Gastrocnemius medialis (tissue), 4 donors: ENCODE data around the gene ARHGAP32. TPM values are rescaled to one million over a fixed set of nuclear protein-coding genes. Genes with fewer than 3 reads are reported as not detected.

Source experiments
- ATAC-seq, 2 donors: fragments of 150-250 bp; one replicate each; pipeline ENCODE4 v1.9.1; 2016
- DNase-seq, 2 donors: peaks; one replicate each; pipeline ENCODE4 v3.0.0-alpha.2; 2019
- H3K27ac ChIP-seq, 4 donors: fragments of 200-600 bp; sonication (generic); 1 replicate in 1 of 4; 2 replicates in 3 of 4; pipeline ENCODE4 v1.5.1; 2016 to 2018; ENCODE audit warnings: mild to moderate bottlenecking in 2 of 4, moderate library complexity in 1 of 4
- H3K27me3 ChIP-seq, 3 donors: fragments of 200-600 bp; sonication (generic) in 2 of 3; 1 replicate in 1 of 3; 2 replicates in 2 of 3; pipeline versions ENCODE4 v1.5.1 to v1.6.0; 2016 to 2019; ENCODE audit warnings: mild to moderate bottlenecking in 1 of 3, moderate library complexity in 1 of 3
- H3K36me3 ChIP-seq, 2 donors: fragments of 200-600 bp; sonication (generic) in 1 of 2; one replicate each; pipeline ENCODE4 v1.5.1; 2017 to 2018
- H3K4me1 ChIP-seq, 2 donors: fragments of 200-600 bp; sonication (generic) in 1 of 2; one replicate each; pipeline ENCODE4 v1.5.1; 2016 to 2017; ENCODE audit warnings: mild to moderate bottlenecking in 2 of 2
- H3K4me3 ChIP-seq, 4 donors: fragments of 200-600 bp; sonication (generic) in 3 of 4; 1 replicate in 1 of 4; 2 replicates in 3 of 4; pipeline ENCODE4 v1.5.1; 2016 to 2019; ENCODE audit warnings: mild to moderate bottlenecking in 2 of 4
- H3K9me3 ChIP-seq, 3 donors: fragments of 200-600 bp; sonication (generic) in 2 of 3; 1 replicate in 1 of 3; 2 replicates in 2 of 3; pipeline ENCODE4 v1.5.1; 2016 to 2019
- POLR2A ChIP-seq, 2 donors: fragments of 450-650 bp; IDR thresholded peaks; one replicate each; pipeline ENCODE4 v1.6.1; 2017; ENCODE audit warnings: antibody characterized with exemption in 2 of 2, mild to moderate bottlenecking in 2 of 2, moderate library complexity in 2 of 2
- in situ Hi-C, 4 donors: fragments of 200-750 bp; cut with MboI; loops; one replicate each; pipeline versions ENCODE4 v1.15.0 to v1.8.0; 2017; ENCODE audit warnings: low sequenced_read_pairs in 4 of 4
- intact Hi-C: fragments of 100-400 bp; cut with DNase I; formaldehyde crosslinking; loops from one replicate; pipeline ENCODE4 v1.15.1; 2023; ENCODE audit warnings: low total_unique reads
- total RNA-seq, 4 donors: library from RNA; depleted of rRNA; stranded (reverse); fragments of >200 nt; gene quantifications; one replicate each; pipeline versions ENCODE4 v1.1.0 to v1.2.3, GENCODE V29; 2016
- TF ChIP-seq, protein P1 (sequence below), 5 experiments: fragments of 450-650 bp in 3 of 5; fragments of 200-600 bp in 2 of 5; sonication (generic) in 2 of 5; IDR thresholded peaks in 4 of 5; conservative IDR thresholded peaks in 1 of 5; 1 replicate in 4 of 5; 2 replicates in 1 of 5; pipeline ENCODE4 v1.5.1; 2016 to 2019; ENCODE audit warnings: antibody characterized with exemption in 5 of 5, mild to moderate bottlenecking in 3 of 5, moderate library complexity in 3 of 5

The ARHGAP32 gene
- total RNA-seq, 4 donors from 2014 or later = 5.6 to 17.0 (median 7.8) TPM

DNA sequence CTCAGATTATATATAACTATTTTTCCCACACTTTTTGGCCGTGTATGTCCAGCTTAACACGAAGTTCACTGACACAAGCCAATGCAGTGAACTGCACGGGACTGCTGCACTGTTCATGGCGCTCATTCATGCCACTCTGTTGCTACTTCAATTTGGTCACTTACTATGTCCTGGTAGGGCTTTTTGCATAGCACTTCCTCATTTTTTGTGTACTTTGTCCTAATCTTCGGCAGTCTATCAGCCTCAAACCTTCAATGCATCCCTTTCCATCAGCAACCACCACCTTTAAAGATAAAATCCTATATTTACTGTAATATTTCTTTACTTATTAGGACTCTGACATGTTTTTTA is 18.7 kb upstream of the ARHGAP32 start:
- no peak for ATAC-seq
- DNase-seq = no peak
- Histone ChIP-seq H3K4me3 (no peak overlapping the region), H3K27me3 (no peaks in the 10 kb centered on the region), H3K9me3 (no peaks in the 10 kb centered on the region), H3K4me1 (peaks cover 0 to 6% of the 10 kb centered on the region in 2 donors), H3K27ac (no peak overlapping the region), H3K36me3 (no peaks in the 10 kb centered on the region)
- no peak for TF ChIP-seq POLR2A (IDR thresholded peaks at IDR 0.05)
- TF ChIP-seq, protein P1, sequence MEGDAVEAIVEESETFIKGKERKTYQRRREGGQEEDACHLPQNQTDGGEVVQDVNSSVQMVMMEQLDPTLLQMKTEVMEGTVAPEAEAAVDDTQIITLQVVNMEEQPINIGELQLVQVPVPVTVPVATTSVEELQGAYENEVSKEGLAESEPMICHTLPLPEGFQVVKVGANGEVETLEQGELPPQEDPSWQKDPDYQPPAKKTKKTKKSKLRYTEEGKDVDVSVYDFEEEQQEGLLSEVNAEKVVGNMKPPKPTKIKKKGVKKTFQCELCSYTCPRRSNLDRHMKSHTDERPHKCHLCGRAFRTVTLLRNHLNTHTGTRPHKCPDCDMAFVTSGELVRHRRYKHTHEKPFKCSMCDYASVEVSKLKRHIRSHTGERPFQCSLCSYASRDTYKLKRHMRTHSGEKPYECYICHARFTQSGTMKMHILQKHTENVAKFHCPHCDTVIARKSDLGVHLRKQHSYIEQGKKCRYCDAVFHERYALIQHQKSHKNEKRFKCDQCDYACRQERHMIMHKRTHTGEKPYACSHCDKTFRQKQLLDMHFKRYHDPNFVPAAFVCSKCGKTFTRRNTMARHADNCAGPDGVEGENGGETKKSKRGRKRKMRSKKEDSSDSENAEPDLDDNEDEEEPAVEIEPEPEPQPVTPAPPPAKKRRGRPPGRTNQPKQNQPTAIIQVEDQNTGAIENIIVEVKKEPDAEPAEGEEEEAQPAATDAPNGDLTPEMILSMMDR (IDR thresholded peaks at IDR 0.05 in 4 of 5, conservative IDR thresholded peaks at IDR 0.05 in 1 of 5) = no peak
- in situ Hi-C loops (no loop called here), intact Hi-C loops (no loop called here)

DNA sequence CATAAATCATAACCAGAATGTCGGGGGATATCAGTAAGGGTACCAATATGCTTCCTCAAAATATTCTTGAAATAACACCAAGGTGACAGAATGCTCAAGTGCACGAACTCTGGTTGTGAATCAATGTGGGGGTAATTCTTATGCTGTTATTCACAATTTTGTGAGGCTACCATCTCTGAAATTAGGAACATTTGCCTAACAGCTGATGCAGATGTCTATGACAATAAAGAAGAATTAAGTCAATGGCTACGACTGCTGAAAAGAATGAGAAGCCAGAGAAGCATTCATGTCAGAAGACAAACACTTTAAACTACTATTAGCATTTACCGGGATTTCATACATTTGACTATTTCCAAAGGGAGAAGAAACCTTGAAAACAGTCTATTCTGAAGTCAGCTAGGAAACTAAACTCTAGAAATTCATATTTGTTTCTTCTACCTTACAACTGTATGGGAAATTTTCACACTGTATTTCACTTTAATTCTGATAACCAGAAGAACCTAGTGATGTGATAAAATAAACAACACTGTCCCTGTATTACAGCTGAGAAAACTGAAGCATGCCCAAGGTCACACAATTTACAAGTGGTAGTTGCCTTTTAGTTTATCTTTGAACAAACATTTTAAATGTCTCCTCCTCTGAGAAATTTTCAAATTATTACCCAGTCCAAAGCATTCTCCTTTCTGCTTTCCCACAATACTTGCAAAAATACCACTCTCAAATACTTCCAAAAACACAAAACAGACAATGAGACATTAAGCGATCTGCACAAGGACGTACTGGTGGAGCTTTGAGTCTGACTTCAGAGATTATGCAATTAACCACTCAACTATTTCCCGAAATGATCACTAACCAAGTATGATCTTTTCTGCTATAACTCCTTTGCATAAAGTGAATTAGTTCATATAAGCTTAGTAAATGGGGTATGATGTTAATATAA is 18.0 kb upstream of the ARHGAP32 start:
- Histone ChIP-seq H3K27me3 (no peaks in the 10 kb centered on the region), H3K4me1 (peaks cover 0 to 6% of the 10 kb centered on the region in 2 donors), H3K9me3 (no peaks in the 10 kb centered on the region), H3K4me3 (no peak overlapping the region), H3K27ac (no peak overlapping the region), H3K36me3 (no peaks in the 10 kb centered on the region)
- TF ChIP-seq POLR2A (IDR thresholded peaks at IDR 0.05) = no peak
- TF ChIP-seq, protein P1 (IDR thresholded peaks at IDR 0.05 in 4 of 5, conservative IDR thresholded peaks at IDR 0.05 in 1 of 5) = no peak
- intact Hi-C loops (no loop called here), in situ Hi-C loops (no loop called here)
- DNase-seq (no peak), ATAC-seq (no peak)

DNA sequence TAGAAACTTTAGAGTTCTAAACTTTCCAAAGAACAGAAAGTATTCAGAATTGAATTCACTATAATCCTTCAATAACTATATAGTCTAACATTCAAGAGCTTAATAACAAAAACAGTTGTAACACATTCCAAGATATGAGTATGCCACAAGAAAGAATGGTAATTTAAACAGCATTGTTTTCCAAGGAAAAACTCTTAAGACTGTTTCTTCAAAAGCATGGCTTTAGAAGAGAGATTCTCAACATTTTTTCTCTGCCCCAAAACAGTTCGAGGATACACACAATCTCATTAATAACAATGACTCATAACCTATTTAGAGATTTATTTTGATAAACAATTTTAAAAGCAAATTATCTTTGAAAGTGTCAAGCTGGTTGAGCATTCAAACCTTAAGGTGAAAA is 16.7 kb upstream of the ARHGAP32 start:
- Histone ChIP-seq H3K27me3 (no peaks in the 10 kb centered on the region), H3K4me3 (no peak overlapping the region), H3K27ac (no peak overlapping the region), H3K9me3 (no peaks in the 10 kb centered on the region), H3K36me3 (no peaks in the 10 kb centered on the region), H3K4me1 (peaks cover 0 to 4% of the 10 kb centered on the region in 2 donors)
- intact Hi-C loops (no loop called here), in situ Hi-C loops (no loop called here)
- DNase-seq = no peak
- ATAC-seq = no peak
- TF ChIP-seq POLR2A (IDR thresholded peaks at IDR 0.05) = no peak
- TF ChIP-seq, protein P1 (IDR thresholded peaks at IDR 0.05 in 4 of 5, conservative IDR thresholded peaks at IDR 0.05 in 1 of 5) = no peak

DNA sequence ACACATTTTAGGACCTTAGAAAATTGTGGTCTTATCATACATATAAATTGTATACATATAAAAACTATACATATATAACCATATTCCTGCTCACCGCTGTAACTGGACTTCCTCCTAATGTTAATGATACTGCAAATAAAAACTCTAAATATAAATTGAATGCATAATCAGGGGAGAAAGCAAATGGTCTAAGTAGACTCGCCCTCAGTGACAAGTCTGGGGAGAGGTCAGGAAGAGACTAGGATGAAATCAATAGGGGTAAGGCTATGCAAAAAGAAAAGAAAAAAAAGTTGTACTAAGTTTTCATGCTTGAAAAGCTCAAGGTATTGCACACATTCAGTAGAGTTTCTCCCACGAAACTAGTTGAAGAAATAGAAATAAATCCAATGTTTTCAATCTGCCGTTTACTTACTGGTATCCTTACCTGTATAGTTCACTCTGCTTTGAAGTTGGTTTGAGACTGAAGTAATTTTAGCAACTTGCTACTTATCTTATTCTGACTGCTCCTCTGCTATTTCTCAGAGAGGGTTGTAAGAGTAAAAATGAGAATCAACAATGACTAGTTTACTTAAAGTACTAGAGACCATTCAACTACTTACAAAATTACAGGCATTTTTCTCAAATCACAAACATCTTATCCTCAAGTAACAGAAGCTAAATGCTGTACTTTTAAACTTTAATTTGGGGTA is 12.2 kb upstream of the ARHGAP32 start:
- H3K27ac ChIP-seq = no peak overlapping the region
- no peaks in the 10 kb centered on the region for H3K9me3 ChIP-seq
- H3K27me3 ChIP-seq = no peaks in the 10 kb centered on the region
- H3K36me3 ChIP-seq = no peaks in the 10 kb centered on the region
- in situ Hi-C loops = no loop called here
- no peak for TF ChIP-seq POLR2A (IDR thresholded peaks at IDR 0.05)
- TF ChIP-seq, protein P1 (IDR thresholded peaks at IDR 0.05 in 4 of 5, conservative IDR thresholded peaks at IDR 0.05 in 1 of 5) = no peak
- ATAC-seq (no peak), DNase-seq (no peak)
- no peak overlapping the region for H3K4me3 ChIP-seq
- no peaks in the 10 kb centered on the region for H3K4me1 ChIP-seq
- intact Hi-C loops = no loop called here
